Lower lobe of right lung (tissue), 2 donors: Measurements from ENCODE around the gene HIBADH. TPM values are rescaled to one million over a fixed set of nuclear protein-coding genes. Genes with fewer than 3 reads are reported as not detected.

ENCODE experiments used
- ATAC-seq, 2 donors: fragments of 200-7000 bp; cut with Tn5 transposase; one replicate each; pipeline ENCODE4 v1.9.1; 2020 to 2022; ENCODE audit warnings: mild to moderate bottlenecking in 2 of 2, moderate library complexity in 2 of 2
- DNase-seq: peaks from one replicate; pipeline ENCODE4 v3.0.0-alpha.2; 2020
- H3K27ac ChIP-seq: fragments of 200-600 bp; one replicate; pipeline ENCODE4 v1.8.0; 2022
- H3K27me3 ChIP-seq: fragments of 200-600 bp; one replicate; pipeline ENCODE4 v1.8.0; 2022; ENCODE audit warnings: low read depth
- H3K36me3 ChIP-seq: fragments of 200-600 bp; one replicate; pipeline ENCODE4 v1.8.0; 2022; ENCODE audit warnings: mild to moderate bottlenecking
- H3K4me1 ChIP-seq: fragments of 200-600 bp; one replicate; pipeline ENCODE4 v1.8.0; 2022
- H3K4me3 ChIP-seq: fragments of 200-600 bp; one replicate; pipeline ENCODE4 v1.8.0; 2022; ENCODE audit warnings: mild to moderate bottlenecking
- H3K9me3 ChIP-seq: fragments of 200-600 bp; one replicate; pipeline ENCODE4 v1.8.0; 2022
- CTCF ChIP-seq: fragments of 200-600 bp; IDR thresholded peaks from one replicate; pipeline ENCODE4 v1.8.0; 2022; ENCODE audit warnings: antibody characterized with exemption, mild to moderate bottlenecking
- intact Hi-C: fragments of 100-400 bp; cut with DNase I; formaldehyde crosslinking; loops from one replicate; pipeline ENCODE4 v1.11.0; 2022
- total RNA-seq: library from RNA; stranded (reverse); fragmentation: NEBNext Ultra II Directional; extraction: Animal tissue kit (Norgen Biotek cat#: 25700); gene quantifications from one replicate; pipeline ENCODE4 v1.2.1, GENCODE V29; 2021
- donor health status: DM: no; HTN: yes; CAD: no; lungs with severe emphysema.

Gene HIBADH
- total RNA-seq, 1 donor from 2014 or later = 27.1 TPM

- intact Hi-C loops = no loop called here
- H3K36me3 ChIP-seq = no peaks in the 10 kb centered on the region
- DNase-seq (no peak), ATAC-seq (no peak)
- TF ChIP-seq CTCF = no peak
- no peaks in the 10 kb centered on the region for H3K4me1 ChIP-seq
- H3K9me3 ChIP-seq = no peaks in the 10 kb centered on the region
- no peak overlapping the region for H3K27ac ChIP-seq
- H3K27me3 ChIP-seq = no peaks in the 10 kb centered on the region
- H3K4me3 ChIP-seq = no peak overlapping the region
These were observed 114.4 kb downstream of the HIBADH start for GRCh38 chr7:27548304-27548703.

- DNase-seq (no peak), ATAC-seq (no peak)
- Histone ChIP-seq H3K36me3 (no peaks in the 10 kb centered on the region), H3K27ac (no peak overlapping the region), H3K9me3 (no peaks in the 10 kb centered on the region), H3K4me3 (no peak overlapping the region), H3K27me3 (no peaks in the 10 kb centered on the region), H3K4me1 (no peaks in the 10 kb centered on the region)
- no peak for TF ChIP-seq CTCF
- intact Hi-C loops = no loop called here
These were observed 115.3 kb downstream of the HIBADH start for GRCh38 chr7:27547401-27547800.

GRCh38 chr7:27546610-27547009, 116.1 kb downstream of the HIBADH start:
- intact Hi-C loops = no loop called here
- TF ChIP-seq CTCF = no peak

GRCh38 chr7:27535795-27536194, 126.9 kb downstream of the HIBADH start:
- Histone ChIP-seq H3K36me3 (peaks cover 9% of the 10 kb centered on the region), H3K9me3 (no peaks in the 10 kb centered on the region), H3K4me3 (no peak overlapping the region), H3K4me1 (no peaks in the 10 kb centered on the region), H3K27me3 (no peaks in the 10 kb centered on the region), H3K27ac (no peak overlapping the region)
- DNase-seq = no peak
- no peak for ATAC-seq
- intact Hi-C loops = no loop called here
- no peak for TF ChIP-seq CTCF

More at GRCh38 chr7:27546610-27547009, 116.1 kb downstream of the HIBADH start:
- no peaks in the 10 kb centered on the region for H3K27me3 ChIP-seq
- H3K9me3 ChIP-seq = no peaks in the 10 kb centered on the region
- DNase-seq (no peak), ATAC-seq (no peak)
- no peak overlapping the region for H3K27ac ChIP-seq
- H3K36me3 ChIP-seq = peaks cover under 1% of the 10 kb centered on the region
- no peak overlapping the region for H3K4me3 ChIP-seq
- no peaks in the 10 kb centered on the region for H3K4me1 ChIP-seq

GRCh38 chr7:27533652-27534081, 129.0 kb downstream of the HIBADH start:
- H3K4me3 ChIP-seq = no peak overlapping the region
- DNase-seq (no peak), ATAC-seq (no peak)
- no peaks in the 10 kb centered on the region for H3K9me3 ChIP-seq
- H3K27ac ChIP-seq = no peak overlapping the region
- peaks cover 7% of the 10 kb centered on the region for H3K36me3 ChIP-seq
- intact Hi-C loops = no loop called here
- H3K27me3 ChIP-seq = no peaks in the 10 kb centered on the region
- TF ChIP-seq CTCF = no peak
- no peaks in the 10 kb centered on the region for H3K4me1 ChIP-seq

- H3K36me3 ChIP-seq = peaks cover 11% of the 10 kb centered on the region
- no peak for ATAC-seq
- H3K4me1 ChIP-seq = no peaks in the 10 kb centered on the region
- TF ChIP-seq CTCF = no peak
- no peak for DNase-seq
- no peak overlapping the region for H3K4me3 ChIP-seq
- H3K27me3 ChIP-seq = no peaks in the 10 kb centered on the region
- intact Hi-C loops = no loop called here
- no peaks in the 10 kb centered on the region for H3K9me3 ChIP-seq
- no peak overlapping the region for H3K27ac ChIP-seq
These were observed 130.4 kb downstream of the HIBADH start for GRCh38 chr7:27532314-27532713.
